ENCODE data around the gene OR51L1. TPM values are rescaled to one million over a fixed set of nuclear protein-coding genes. Genes with fewer than 3 reads are reported as not detected.
"Not testable (repeated sequence)": the region's sequence is repeated elsewhere in the genome, so short reads cannot be mapped to it uniquely, and the experiment has no call there.

The OR51L1 gene
- total RNA-seq = not detected
- long read RNA-seq = 0 reads

GRCh38 chr11:4994551-4994950 lies at the start of gene OR51L1:
TSS of gene OR51L1 (plus strand) at chr11:4994851. CDS start at chr11:4998983, 4,132 bp downstream.
- no peak for ATAC-seq
- DNase-seq = no peak
- intact Hi-C loops (cut with micrococcal nuclease) = no loop called here

GRCh38 chr11:4947505-4947904 lies 47.1 kb upstream of the OR51L1 start, which contains the start of gene OR51A4:
TSS of gene OR51A4 (minus strand) at chr11:4947605. CDS start at chr11:4947100, 505 bp downstream.
- ATAC-seq (no peak), DNase-seq (no peak)
- intact Hi-C loops (cut with micrococcal nuclease) = no loop called here

DNA sequence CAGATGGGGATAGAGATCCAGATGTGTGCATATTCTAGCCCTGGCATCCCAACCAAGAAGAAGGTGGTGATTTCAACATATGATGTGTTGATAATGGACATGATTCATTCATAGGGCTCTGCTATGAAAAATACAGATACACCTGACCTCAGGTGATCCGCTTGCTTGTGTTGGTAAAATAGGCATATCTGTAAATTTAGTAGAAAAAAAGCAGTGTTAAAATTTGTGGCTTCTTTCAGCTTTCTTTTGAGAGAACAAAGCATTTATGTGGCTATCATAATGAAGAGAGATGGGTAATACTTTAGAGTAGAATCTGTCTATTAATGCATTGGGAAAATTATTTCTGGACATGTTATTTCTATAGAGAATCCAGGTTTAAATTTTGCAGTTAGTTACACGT lies 39.0 kb upstream of the OR51L1 start, which contains the start of gene OR51A2:
OR51A2 (minus strand) TSS at position 101 of the 400 bp plus-strand sequence; CDS start at position 101, 0 bp downstream.
- ATAC-seq; DNase-seq; intact Hi-C loops (cut with micrococcal nuclease): not testable (repeated sequence)

- no peak for ATAC-seq
- intact Hi-C loops (cut with micrococcal nuclease) = no loop called here
- DNase-seq = no peak
Observed at GRCh38 chr11:4957396-4957795, 37.3 kb upstream of the OR51L1 start.

DNA sequence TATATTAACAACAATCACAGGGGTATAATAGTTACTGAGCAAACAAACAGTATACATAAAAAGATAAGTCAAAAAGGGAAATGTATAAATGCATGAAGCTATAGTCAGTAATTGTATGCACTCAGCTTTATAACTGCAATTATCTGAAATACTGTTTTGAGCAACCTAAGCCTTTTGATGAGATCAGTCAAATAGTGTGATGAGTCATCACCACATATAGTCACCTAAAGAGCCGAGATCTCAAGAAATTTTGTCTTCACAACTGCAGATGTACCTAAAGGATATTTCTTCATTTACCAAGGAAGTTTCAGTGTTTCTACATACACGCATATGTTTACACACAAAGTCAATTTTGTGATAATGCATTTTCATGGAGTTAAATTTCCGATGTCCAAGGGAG lies 33.8 kb upstream of the OR51L1 start:
- ATAC-seq (no peak), DNase-seq (no peak)
- intact Hi-C loops (cut with micrococcal nuclease) = no loop called here

GRCh38 chr11:4962816-4963215 lies 31.8 kb upstream of the OR51L1 start:
- intact Hi-C loops (cut with micrococcal nuclease) = no loop called here
- ATAC-seq (no peak), DNase-seq (no peak)

- intact Hi-C loops (cut with micrococcal nuclease) = no loop called here
- ATAC-seq (no peak), DNase-seq (no peak)
Observed at GRCh38 chr11:4975436-4975835, 19.2 kb upstream of the OR51L1 start.

DNA sequence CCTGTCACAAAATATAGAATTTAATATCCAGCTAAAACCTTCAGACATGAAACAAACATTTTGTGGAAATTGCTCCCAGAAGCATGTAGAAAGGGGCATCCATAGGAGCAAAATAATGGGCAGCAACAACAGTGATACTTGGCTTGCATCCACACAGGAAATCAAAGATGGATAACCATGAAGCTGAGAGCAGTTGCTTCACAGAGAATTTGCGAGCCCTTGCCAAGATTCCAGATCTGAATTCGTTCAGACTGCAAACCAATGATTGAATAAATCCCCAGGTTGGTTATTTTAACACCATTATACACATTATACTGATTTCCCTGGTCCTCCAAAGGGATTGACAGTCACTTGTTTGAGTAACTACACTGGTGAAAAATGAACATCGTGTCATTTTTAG lies 15.6 kb upstream of the OR51L1 start:
- ATAC-seq (no peak), DNase-seq (no peak)
- intact Hi-C loops (cut with micrococcal nuclease) = no loop called here

- intact Hi-C loops (cut with micrococcal nuclease) = no loop called here
- ATAC-seq = no peak
Observed at GRCh38 chr11:4982678-4983077, 12.0 kb upstream of the OR51L1 start.

DNA sequence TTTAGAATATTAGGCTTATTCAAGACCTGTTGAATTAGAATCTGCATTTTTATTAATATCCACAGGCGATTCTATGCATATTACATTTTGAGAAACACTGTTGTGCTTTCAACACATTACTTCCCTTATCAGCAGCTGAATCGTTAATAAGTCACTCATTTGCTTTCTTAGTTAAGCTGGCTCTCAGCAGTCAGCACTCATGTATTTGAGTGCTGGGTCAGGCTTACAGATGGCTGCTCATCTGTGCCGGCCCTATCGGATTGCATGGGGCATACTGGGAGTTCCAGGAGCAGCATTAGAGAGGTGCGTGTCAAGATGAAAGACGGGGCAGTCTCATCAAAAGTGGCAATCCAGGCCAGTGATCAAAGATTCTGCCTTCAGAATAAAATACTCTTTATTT lies 10.8 kb upstream of the OR51L1 start:
- ATAC-seq (no peak), DNase-seq (no peak)
- intact Hi-C loops (cut with micrococcal nuclease) = no loop called here

More at GRCh38 chr11:4982678-4983077, 12.0 kb upstream of the OR51L1 start:
- DNase-seq = no peak

DNA sequence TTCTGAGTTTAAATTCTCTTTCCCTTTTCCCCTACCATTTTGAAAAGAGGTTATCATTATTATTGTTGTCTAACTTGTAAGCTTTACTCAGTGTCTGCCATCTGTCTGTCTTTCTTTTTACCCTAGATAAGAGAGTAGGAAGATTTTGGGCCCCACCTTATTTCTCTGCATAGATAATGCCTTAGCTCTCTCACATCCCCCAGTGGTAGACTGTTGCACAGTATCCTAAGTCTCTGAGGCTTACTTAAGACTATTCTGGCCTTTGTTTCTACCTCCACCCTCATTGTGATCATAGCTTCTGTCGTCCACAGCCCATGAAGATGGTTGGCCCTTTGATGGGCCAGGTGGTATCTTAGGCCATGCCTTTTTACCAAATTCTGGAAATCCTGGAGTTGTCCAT lies 3.6 kb upstream of the OR51L1 start:
- ATAC-seq (no peak), DNase-seq (no peak)
- intact Hi-C loops (cut with micrococcal nuclease) = no loop called here

- intact Hi-C loops (cut with micrococcal nuclease) = loop anchor here (5.0 kb wide), 1 partner anchor 367 kb away; the partner anchor contains the start of gene OR51D1
- ATAC-seq (peak; percentile 26), DNase-seq (peak; percentile 53)
Observed at GRCh38 chr11:5004424-5005274, 10.0 kb downstream of the OR51L1 start.

DNA sequence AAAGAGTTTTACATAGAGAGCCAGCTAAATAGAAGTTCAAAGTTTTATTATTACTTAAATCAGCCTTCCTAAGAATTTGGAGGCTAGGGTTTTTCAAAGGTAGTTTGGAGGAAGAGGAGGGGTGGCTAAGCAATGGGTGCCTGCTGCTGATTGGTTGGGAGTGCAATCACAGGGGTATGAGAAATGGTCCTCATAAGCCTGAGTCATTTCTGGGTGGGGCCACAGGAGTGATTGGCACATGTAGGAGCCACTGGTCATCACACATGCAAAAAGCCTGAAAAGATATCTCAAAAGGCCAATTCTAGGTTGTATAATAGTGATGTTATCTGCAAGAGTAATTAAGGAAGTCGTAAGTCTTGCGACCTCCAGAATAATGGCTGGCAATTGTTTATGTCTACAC lies 12.9 kb downstream of the OR51L1 start:
- DNase-seq = no peak
- intact Hi-C loops (cut with micrococcal nuclease) = no loop called here
- ATAC-seq = no peak

DNA sequence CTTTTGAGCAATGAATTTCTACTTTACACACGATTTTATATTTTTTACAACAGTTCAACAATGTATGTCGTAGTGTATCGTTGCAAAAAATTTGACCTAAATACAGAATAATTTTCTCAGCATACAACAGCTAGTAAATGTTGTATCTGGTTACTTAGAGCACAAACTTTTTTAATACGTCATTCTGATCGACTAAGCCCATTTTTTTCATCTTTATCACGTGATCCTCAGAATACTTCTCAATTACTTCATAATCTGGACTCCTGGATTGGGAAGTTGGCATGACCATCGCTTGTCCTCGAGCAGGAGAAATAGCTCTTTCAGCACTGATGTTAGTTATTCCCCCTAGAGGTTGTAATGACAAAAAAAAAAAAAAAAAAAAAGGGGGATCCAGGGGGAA lies 16.6 kb downstream of the OR51L1 start:
- no peak for DNase-seq
- intact Hi-C loops (cut with micrococcal nuclease) = no loop called here
- ATAC-seq = no peak

GRCh38 chr11:5013012-5013411 lies 18.4 kb downstream of the OR51L1 start:
- DNase-seq = no peak
- intact Hi-C loops (cut with micrococcal nuclease) = no loop called here
- ATAC-seq = no peak

DNA sequence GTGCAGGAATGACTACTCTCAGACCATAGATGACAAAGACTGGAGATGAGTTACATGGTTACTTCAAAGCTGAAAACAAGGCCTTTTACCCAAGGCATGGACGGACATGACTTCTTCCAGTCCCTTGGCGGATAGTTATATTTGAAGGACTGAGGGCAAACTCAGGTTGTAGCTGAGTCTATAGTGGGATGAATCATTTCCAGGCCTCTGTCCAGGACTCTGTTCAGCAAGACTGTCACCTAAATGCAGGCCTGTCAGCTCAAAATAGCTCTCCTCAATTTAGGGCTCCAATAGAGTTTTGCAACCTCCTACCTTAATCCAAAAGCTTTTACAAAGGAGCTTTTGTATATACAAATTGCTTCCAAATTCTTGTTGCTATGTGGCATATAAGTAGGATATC lies 27.3 kb downstream of the OR51L1 start:
- intact Hi-C loops (cut with micrococcal nuclease) = no loop called here
- peak; percentile 93 for ATAC-seq
- DNase-seq = no peak

- DNase-seq = no peak
- intact Hi-C loops (cut with micrococcal nuclease) = no loop called here
- no peak for ATAC-seq
Observed at GRCh38 chr11:5036669-5037068, 42.0 kb downstream of the OR51L1 start.

- DNase-seq (no peak), ATAC-seq (no peak)
- intact Hi-C loops (cut with micrococcal nuclease) = no loop called here
Observed at GRCh38 chr11:5037926-5038325, 43.3 kb downstream of the OR51L1 start.

- DNase-seq = no peak
- no peak for ATAC-seq
- intact Hi-C loops (cut with micrococcal nuclease) = no loop called here
Observed at GRCh38 chr11:5038341-5038740, 43.7 kb downstream of the OR51L1 start.

DNA sequence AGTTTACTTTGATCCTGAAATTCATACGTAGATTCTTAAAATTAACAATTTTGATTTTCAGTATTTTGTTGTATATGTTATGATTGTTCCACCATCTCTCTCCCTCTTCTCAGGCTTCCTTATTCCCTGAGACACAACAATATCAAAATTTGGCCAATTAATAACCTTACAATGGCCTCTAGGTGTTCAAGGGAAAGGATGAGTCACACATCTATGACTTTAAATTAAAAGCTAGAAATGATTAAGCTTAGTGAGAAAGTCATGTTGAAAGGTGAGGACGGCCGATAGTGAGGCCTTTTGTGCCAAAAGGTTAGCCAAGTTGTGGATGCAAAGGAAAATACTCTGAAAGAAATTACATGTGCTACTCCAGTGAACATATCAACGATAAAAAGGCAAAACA lies 46.2 kb downstream of the OR51L1 start:
- DNase-seq (no peak), ATAC-seq (no peak)
- intact Hi-C loops (cut with micrococcal nuclease) = no loop called here

GRCh38 chr11:5042091-5042490 lies 47.4 kb downstream of the OR51L1 start:
- intact Hi-C loops (cut with micrococcal nuclease) = no loop called here
- ATAC-seq (no peak), DNase-seq (no peak)

Measured in left ventricle myocardium superior (tissue), 1 donor.